GM21786 (cell line): ENCODE measurements around the gene TRAF2.

Experiments
- ATAC-seq: cut with Tn5 transposase; IDR thresholded peaks from one replicate; pipeline ENCODE4 v1.9.1; 2021; ENCODE audit not compliant: unreplicated experiment

TRAF2 gene

DNA sequence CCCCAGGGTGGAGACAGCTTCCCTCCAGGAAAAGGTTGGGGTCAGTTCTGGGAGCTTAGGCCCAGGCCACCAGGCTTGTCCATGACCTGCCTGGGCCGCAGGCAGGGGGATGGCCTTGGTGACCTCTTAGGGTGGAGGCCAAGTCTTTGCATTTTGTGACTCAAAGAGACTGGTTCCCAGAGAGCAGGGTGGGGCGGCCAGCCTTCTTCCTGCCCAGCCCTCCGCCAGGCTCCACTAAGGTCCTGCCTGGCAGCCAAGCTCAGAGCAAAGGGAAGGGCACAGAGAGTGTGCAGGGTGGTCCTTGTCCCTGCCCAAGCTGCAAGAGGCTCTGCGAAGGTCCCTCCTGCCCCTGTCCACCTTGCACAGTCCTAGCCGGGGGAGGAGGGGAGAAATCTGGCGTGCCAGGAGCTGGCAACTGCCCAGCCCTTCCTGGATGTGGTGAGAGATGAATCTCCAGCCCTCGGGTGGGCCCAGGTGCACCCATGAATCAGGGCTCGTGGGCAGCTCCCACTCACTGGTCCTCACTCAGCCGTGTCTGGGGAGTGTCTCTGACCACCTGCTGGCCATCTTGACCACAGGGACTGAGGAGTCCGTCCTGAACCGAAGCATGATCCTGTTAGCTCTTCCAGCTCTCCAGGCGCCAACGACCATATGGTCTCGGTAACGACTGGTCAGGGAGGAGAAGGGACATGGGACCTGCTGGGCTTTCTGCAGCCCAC, 88.7 kb downstream of the TRAF2 start:
- no peak for ATAC-seq

DNA sequence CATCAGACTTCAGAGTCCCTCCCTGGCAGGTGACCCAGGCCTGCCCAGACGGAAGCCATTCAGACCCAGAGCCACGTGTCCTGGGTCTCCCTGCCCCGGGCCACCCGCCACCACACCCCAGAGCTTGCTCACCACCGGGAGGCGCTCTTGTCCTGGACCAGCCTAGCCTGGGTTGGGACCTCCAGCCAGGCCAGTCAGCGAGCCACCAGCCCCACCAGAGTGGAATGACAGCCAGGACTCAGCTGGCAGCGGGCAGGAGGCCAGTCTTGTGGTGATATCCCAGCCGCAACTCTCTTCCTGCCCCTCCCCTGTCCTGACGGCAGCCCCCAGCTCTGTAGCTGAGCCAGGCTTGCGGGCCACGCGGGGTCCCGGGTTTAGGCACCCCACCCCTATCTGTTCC, 89.3 kb downstream of the TRAF2 start:
- no peak for ATAC-seq
